Measurements from ENCODE around the gene CACNA2D3.
A peak's percentile ranks its signal among the peaks of the same experiment; 100 is the strongest.

The CACNA2D3 gene

DNA sequence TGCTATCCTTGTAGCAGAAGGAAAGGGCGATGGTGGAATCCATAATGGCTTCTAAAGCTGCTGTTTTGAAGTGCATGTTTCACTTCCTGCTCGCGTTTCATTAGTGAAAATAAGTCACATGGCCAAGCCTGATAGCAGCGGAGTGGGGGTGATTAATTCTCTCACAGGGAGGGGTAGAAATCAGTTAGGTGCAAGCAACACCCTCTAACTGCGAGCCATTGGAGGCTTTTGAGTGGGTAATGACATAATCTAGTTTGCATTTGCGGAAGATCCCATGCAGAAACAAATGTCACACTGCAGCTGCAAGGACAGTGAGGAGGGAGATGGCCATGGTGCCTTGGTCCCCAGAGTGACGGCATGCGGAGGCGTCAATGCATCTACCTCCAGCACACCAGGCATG lies 41.1 kb downstream of the CACNA2D3 start:
- in situ Hi-C loops (cut with HindIII; ENCODE audit: low pct_ligation_motif_present, low pct_unique_long_range_greater_than_20kb, low sequenced_read_pairs): no loop called here

DNA sequence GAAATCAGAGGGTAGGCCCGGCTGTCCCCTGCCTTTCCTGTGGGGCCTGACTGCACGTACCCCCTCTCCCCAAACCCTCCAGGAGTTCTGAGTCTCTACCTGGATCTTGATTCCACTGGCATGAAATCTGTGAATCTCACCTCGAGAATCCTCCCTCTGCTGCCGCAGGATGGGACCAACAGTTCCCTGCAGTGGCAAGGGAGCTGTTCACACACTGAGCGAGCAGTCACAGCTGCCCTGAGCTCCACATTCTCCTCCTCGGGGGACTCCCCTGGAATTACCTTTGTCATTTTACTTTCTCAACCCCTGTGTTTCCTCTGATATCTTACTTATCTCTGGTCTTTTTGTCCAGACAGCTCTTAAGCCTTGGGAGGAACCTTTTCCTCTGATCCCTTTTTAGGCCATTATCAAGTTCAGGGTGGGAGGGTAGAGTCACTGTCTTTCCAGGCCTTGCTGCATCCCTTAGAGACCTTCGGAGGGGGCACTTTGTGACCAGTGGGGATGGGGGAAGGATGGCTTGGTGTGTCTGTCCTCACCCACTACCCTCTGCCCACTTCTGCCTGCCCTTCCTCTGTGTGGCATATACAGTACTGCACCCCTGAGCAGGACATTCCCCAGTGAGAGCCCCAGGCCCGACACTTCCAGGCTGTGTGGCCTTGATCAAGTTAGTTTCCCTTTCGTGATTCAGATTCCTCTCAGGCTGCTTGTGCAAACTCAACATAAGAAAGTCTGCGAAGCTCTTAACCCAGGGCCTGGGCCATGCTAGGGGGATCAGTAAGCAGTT lies 42.0 kb downstream of the CACNA2D3 start:
- no peak for DNase-seq
- in situ Hi-C loops (cut with HindIII; ENCODE audit: low pct_ligation_motif_present, low pct_unique_long_range_greater_than_20kb, low sequenced_read_pairs): no loop called here

More for the DNA sequence above, 41.1 kb downstream of the CACNA2D3 start:
- DNase-seq: no peak

DNA sequence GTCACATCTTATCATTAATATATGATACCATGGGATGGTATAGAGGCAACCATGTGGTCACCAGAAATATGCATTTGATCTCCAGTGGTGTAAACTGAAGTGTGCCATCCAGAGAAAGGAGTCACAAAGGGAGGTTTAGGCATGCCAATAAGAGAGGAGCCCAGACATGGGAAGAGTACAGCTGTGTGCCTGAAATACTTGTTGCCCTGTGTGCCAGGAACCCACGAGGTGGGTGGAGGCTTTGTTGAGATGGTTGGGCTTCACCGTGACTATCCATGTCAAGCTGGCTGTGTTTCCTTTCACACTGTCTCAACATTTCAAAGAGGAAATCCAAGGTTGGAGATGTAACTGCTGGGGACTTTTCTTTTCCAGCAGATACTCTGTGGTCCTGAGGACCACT lies 43.5 kb downstream of the CACNA2D3 start:
- in situ Hi-C loops (cut with HindIII; ENCODE audit: low pct_ligation_motif_present, low pct_unique_long_range_greater_than_20kb, low sequenced_read_pairs): no loop called here
- DNase-seq: no peak

DNA sequence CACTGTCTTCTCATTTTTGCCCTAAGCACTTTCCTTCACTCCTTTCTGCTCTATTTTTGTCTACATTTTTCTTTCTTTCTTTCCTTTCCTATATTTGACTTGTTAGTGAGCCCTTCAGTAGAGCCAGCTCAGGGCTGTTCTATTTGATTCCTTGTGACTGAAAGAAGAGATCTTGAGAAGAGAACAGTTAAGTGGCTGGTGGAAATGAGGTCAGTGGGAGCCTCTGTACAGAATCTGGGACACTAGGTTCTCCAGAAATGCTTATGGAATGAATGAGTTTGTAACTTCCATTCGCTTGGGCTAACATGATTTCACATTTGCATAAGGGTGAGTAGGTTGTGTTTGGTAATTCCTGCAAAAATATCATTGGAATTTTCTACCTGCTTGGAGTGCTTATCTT lies 45.6 kb downstream of the CACNA2D3 start:
- in situ Hi-C loops (cut with HindIII; ENCODE audit: low pct_ligation_motif_present, low pct_unique_long_range_greater_than_20kb, low sequenced_read_pairs): no loop called here
- DNase-seq: no peak

DNA sequence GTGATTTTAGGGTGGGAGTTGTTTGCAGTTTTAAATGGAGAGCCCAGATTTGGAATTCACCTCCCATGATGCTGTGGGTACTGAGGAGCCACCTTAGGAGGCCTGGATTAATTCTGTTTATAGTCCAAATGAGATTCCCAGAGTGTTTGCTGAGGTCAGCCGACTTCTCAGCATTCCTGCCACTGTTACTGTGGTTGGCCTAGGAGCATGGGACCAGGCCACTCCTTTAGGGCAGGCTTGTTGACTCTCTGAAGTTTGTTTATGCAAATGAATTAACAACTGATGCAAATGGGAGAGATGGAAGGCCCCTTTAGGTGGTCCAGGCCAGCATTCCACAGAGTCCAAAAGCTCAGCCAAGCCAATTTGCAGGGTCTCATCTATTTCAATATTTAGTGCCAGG lies 46.1 kb downstream of the CACNA2D3 start:
- in situ Hi-C loops (cut with HindIII; ENCODE audit: low pct_ligation_motif_present, low pct_unique_long_range_greater_than_20kb, low sequenced_read_pairs): no loop called here
- DNase-seq: no peak

DNA sequence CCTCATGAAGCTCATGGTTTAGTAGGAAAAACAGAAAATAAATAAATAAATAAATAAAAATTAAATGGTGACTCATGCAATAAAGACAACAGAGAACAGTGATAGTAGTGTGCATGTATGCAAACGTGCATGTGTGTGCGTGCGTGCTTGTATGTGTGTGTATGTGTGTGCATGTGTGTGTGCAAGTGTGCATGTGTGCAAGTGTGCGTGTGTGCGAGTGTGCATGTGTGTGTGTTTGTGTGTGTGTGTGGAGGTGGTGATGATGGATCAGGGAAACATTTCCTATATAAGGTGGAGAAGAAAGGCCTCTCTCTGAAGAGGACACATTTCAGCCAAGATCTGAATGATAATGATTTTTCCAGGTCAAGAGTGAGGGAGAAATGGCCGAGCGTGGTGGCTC lies 47.2 kb downstream of the CACNA2D3 start:
- in situ Hi-C loops (cut with HindIII; ENCODE audit: low pct_ligation_motif_present, low pct_unique_long_range_greater_than_20kb, low sequenced_read_pairs): no loop called here
- no peak for DNase-seq

DNA sequence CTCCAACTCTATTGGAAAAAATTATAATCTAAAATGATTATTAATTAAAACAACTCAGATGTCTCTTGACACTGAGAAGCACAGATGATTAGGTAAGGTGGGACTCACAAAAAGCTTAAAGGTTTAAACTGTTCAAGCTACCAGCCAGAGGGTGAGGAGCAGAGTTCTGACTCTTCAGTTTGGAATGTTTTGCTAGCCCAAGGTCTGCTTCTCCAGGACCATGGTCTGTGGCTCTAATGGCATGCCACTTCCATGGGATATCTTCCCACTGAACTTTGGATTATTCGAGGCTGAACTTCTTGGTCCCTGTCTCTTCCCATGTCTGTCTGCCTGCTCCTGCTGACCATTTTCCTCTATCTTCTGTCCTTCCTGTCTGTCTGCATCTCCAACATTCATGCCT lies 49.2 kb downstream of the CACNA2D3 start:
- in situ Hi-C loops (cut with HindIII; ENCODE audit: low pct_ligation_motif_present, low pct_unique_long_range_greater_than_20kb, low sequenced_read_pairs): no loop called here
- peak; percentile 24 for DNase-seq

DNA sequence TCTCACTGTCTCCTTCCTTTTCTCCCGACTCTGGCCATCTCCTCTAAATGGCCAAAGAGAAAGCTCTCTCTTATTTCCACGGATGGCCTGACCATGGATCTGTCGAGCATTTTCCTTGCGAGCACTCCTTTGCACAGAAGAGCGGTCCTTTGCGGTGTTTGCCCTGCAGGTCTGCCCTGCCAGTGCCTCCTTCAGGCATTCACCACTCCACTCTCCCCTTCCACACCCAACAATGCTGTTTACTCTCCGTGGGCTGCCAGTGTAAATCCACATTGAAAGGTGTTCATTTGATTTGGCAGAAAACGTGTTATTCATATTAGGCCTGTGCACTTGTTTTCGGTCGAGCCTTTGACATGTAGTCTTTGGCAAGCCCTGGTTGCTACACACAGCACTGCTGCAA lies 49.6 kb downstream of the CACNA2D3 start:
- in situ Hi-C loops (cut with HindIII; ENCODE audit: low pct_ligation_motif_present, low pct_unique_long_range_greater_than_20kb, low sequenced_read_pairs): no loop called here
- no peak for DNase-seq

DNA sequence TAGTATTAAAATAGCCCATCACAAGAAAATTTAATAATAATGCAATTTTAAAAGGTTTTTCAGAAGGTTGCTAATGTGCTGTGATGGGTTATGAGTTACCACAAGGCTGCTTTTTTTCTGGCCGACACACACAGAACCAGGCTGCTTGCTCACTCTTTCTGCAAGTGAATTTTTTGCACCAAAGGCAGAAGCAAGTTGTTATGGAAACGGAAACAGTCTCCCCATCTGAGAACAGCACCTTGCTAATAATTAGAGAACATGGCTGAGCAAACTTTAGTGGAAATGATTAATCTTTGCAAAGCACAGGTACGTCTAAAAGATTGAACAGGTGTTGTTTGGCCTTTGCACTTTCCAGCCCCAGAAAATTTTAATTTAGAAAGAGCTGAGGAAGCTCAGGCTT lies 51.0 kb downstream of the CACNA2D3 start:
- in situ Hi-C loops (cut with HindIII; ENCODE audit: low pct_ligation_motif_present, low pct_unique_long_range_greater_than_20kb, low sequenced_read_pairs): no loop called here
- DNase-seq: no peak

DNA sequence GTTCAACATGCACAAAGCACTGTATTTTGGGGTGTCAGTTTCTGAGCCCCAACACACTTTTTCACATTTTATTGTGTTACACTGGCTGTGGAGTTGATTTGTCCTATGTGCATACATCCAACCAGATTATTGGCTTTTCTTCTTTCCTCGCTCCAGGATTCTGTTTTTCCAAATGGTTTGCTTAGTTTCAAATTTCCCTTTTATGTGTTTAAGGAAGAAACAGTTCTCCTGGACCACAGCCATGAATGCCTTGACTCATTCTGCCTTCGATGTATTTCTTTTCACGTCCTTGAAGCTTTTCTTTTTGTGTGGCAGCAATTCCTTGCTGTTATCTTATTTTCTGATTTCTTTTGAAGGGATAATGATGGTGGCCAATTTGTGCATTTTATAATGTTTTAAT lies 53.8 kb downstream of the CACNA2D3 start:
- DNase-seq: no peak
- in situ Hi-C loops (cut with HindIII; ENCODE audit: low pct_ligation_motif_present, low pct_unique_long_range_greater_than_20kb, low sequenced_read_pairs): no loop called here

DNA sequence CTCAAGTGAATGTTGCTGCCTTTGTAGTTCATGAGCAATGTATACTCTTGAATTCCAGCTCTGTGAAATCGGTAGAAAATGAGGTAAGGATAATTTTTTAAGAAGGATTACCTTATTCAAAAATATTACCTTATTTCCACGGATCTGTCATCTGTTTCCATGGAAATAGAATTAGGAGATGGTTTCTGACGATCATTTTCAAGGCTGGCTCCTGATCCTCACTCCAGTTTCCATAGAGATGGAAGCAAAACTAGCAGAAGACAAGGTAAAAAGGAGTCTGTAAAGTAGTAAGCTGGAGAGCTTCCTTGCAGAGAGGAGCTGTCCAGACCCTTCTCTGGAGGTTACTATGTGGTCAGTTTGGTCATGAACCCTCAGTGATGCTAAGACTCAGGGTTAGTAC lies 55.5 kb downstream of the CACNA2D3 start:
- in situ Hi-C loops (cut with HindIII; ENCODE audit: low pct_ligation_motif_present, low pct_unique_long_range_greater_than_20kb, low sequenced_read_pairs): no loop called here

DNA sequence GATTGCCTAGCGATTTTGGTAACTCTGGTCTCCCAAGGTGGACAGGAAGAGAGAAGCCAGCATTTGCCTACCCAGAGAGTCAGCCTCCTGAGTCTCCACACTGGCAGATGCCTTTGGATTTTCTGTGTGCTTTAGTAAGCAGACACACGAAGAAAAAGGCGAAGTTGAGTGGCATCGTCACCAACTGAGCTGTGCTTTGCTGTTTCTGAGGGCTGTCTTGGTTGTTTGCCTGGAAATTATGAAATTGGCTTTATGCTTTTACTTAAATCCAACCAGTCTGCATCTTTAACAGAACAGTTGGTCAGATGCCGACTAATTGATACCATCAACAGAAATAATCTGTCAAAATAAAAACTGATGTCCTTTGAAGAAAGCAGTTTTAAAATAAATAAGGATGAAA lies 56.0 kb downstream of the CACNA2D3 start:
- in situ Hi-C loops (cut with HindIII; ENCODE audit: low pct_ligation_motif_present, low pct_unique_long_range_greater_than_20kb, low sequenced_read_pairs): no loop called here
- no peak for DNase-seq

More for the DNA sequence above, 55.5 kb downstream of the CACNA2D3 start:
- no peak for DNase-seq

DNA sequence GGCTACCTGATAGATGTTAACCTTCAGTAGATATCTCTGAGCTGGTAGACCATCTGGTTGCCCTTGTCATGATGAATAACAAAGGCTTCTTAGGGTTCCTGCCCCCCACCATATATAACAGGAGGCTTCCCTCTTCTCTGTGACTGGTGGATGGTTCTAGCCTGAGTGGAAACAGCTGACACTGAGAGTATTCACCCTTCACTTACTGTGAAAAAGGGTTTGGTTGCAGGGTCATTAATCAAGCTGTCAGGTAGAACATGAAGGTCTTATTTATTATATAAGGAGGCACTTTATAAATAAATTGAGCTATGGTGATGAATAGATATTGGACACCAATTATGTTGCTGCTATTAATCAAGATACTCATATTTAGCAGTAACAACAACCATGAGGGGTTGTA lies 58.6 kb downstream of the CACNA2D3 start:
- in situ Hi-C loops (cut with HindIII; ENCODE audit: low pct_ligation_motif_present, low pct_unique_long_range_greater_than_20kb, low sequenced_read_pairs): no loop called here
- no peak for DNase-seq

DNA sequence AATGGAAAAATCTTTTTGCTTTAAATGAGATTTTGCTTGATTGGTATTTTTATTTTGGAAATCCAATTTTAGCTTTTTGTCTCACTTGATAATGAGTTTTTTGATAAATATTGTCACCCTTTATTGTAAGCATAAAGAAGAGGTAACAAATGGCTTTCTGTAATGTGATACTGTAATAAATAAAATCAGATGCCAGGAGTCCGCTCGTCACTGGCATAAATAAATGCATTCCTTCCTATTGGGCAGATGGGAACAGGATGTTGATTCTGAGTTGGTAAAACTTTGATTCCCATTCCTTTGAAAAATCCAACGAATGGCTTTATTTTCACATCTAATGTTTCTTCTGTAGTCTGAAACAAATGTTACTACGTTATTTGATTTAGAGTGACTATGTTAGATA lies 59.9 kb downstream of the CACNA2D3 start:
- DNase-seq: no peak
- in situ Hi-C loops (cut with HindIII; ENCODE audit: low pct_ligation_motif_present, low pct_unique_long_range_greater_than_20kb, low sequenced_read_pairs): no loop called here

DNA sequence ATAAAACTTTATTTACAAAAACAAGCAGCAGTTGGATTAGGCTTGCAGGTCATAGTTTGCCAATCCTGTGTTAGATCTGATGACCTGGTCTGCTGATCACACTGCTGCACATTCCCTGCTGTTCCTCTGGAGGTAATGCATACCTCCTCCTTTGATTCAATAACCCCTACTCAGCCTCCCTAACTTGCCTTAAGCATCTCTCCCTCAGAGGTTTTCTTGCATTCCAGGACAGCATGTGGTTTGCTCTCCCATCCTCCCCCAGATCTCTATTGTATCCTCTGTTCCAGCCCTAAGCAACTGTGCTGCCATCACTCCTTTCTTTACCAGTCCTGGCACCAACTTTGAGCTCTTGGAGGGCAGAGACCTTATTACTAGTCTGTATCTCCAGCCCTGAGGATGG lies 63.4 kb downstream of the CACNA2D3 start:
- no peak for DNase-seq
- in situ Hi-C loops (cut with HindIII; ENCODE audit: low pct_ligation_motif_present, low pct_unique_long_range_greater_than_20kb, low sequenced_read_pairs): no loop called here

DNA sequence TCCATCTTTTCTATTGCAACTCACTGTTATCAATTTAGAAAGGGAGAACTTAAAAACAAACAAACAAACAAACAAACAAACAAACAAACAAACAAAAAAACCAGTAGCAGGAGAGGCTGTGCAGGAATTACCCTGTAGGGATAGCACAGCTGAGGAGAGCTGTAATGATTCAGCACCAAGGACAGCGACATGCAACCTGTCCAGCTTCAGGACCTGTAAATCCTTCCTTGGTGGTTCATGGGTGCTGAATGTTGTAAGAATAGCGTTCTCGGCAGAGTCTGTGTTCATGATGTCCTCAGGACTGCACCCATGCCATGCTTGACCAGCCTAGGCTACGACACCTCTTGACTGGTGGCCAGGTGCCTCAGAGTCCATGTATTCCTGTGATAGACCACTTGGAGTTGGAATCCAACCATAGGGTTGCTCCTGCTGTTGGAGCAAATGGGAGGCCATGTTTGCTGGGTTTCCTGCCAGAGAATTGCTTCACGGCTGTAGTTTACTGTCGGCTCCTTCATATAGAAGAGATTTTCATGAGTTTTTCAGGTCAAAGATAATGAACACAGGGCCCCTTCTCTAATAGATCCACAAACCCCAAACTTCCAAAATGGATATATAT lies 65.9 kb downstream of the CACNA2D3 start:
- in situ Hi-C loops (cut with HindIII; ENCODE audit: low pct_ligation_motif_present, low pct_unique_long_range_greater_than_20kb, low sequenced_read_pairs): no loop called here
- peak; percentile 74 for DNase-seq

DNA sequence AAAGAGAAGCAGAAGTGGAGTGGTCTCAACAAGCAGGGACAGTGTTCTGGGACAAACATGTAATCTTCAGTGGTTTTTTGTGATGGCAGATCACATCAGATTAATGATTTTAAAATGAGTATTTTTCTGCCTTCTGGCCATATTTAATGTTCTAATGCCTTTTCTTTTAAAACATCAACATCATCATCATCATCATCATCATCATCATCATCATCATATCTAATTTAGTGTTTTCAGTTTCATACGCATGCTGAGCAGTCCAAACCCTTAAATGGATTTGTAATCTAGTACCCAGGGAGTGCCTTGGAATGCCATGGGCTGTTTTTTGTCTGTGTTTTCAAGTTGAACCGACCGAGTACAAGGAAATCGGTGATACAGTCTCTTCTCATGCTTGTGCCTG lies 68.9 kb downstream of the CACNA2D3 start:
- DNase-seq: no peak
- in situ Hi-C loops (cut with HindIII; ENCODE audit: low pct_ligation_motif_present, low pct_unique_long_range_greater_than_20kb, low sequenced_read_pairs): no loop called here

DNA sequence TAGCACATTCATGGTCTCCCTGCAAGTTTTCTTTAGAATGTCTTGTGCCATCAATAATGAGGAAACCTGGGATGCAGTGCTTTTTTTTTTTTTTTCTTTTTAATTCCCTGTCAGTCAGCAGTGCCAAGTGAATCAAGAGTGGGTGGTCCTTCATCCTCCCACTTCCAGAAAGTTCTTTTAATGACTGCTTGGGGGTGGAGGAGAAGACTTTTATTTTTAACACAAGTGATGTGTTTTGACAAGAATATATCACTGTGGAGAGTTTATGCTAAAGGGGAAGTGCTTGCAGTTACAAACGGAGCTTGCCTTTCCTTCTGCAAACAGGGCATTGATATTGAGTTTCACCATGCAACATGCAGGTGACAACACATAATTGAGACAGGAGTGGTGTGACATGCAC lies 69.7 kb downstream of the CACNA2D3 start:
- in situ Hi-C loops (cut with HindIII; ENCODE audit: low pct_ligation_motif_present, low pct_unique_long_range_greater_than_20kb, low sequenced_read_pairs): no loop called here
- no peak for DNase-seq

DNA sequence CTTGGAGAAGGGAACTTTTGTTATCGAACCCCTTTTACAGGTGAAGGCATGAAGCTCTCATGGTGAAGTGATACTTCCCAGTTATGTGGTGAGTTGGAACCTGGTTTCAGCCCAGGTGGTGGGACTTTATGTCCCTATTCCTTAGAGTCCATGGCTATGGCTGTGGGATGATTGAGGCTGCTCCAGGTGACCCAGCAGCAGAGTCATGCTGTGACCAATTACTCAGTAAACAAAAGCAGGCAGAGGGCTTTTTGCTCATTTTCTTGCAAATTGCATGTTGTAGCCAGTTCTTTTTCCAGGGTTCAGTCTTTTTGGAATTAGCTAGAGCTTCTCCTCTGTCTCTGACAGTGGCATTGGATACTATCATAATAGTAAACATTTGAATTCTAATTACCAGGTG lies 70.7 kb downstream of the CACNA2D3 start:
- DNase-seq: no peak

DNA sequence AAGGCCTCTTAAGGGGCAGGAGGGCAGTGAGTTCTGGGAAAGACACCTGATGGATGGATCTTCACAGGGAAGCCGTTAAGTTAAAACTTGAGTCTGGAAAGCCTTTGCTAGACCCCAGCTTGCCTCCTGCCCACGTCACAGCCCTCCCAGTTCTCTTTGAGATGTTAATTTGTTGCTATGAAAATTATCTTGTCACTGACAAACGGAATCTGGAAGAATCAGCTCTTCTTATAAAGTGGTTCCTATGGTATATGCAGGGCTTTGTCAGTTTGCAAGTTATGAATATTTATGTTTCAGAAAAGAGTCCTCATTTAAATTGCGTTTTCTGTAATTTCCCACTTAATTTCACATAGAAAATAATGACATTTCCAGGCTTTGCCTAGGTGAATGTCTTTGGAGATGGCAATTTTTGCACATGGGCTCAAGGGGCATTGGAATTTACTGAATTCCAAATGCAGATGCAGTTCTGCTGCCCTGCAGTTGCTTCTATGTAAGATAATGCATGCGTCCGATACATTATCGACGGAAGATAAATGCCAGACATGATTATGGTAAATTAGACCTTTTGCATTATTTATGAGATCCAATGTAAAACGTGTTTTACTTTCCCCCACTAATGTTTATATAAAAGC lies 74.1 kb downstream of the CACNA2D3 start:
- no peak for DNase-seq
- in situ Hi-C loops (cut with HindIII; ENCODE audit: low pct_ligation_motif_present, low pct_unique_long_range_greater_than_20kb, low sequenced_read_pairs): no loop called here

More for the DNA sequence above, 70.7 kb downstream of the CACNA2D3 start:
- in situ Hi-C loops (cut with HindIII; ENCODE audit: low pct_ligation_motif_present, low pct_unique_long_range_greater_than_20kb, low sequenced_read_pairs): no loop called here
